Body of pancreas (tissue), 4 donors: Measurements from ENCODE around the gene ZNF791. TPM values are rescaled to one million over a fixed set of nuclear protein-coding genes. Genes with fewer than 3 reads are reported as not detected.

Experiments
- ATAC-seq: fragments of 150-250 bp; one replicate; pipeline ENCODE4 v1.9.1; 2016
- DNase-seq, 4 donors: peaks; one replicate each; pipeline ENCODE4 v3.0.0-alpha.2; 2019
- H3K27ac ChIP-seq, 4 donors: fragments of 200-600 bp; sonication (generic); 1 replicate in 3 of 4; 2 replicates in 1 of 4; pipeline versions ENCODE4 v1.5.1 to v1.6.1; 2016 to 2019; ENCODE audit warnings: mild to moderate bottlenecking in 1 of 4, mixed read lengths in 1 of 4, moderate library complexity in 1 of 4
- H3K27me3 ChIP-seq, 2 donors: fragments of 200-600 bp; sonication (generic); one replicate each; pipeline ENCODE4 v1.6.0; 2016; ENCODE audit warnings: mild to moderate bottlenecking in 1 of 2
- H3K36me3 ChIP-seq, 2 donors: fragments of 200-600 bp; sonication (generic); replicated peaks in 1 of 2; 2 replicates each; pipeline ENCODE4 v1.5.1; 2016; ENCODE audit warnings: low read depth in 2 of 2; ENCODE audit not compliant: insufficient read depth in 1 of 2
- H3K4me1 ChIP-seq: fragments of 200-600 bp; sonication (generic); one replicate; pipeline ENCODE4 v1.6.0; 2016
- H3K4me3 ChIP-seq, 2 donors: fragments of 200-600 bp; sonication (generic); 1 replicate in 1 of 2; 2 replicates in 1 of 2; pipeline ENCODE4 v1.5.1; 2016 to 2019
- H3K9me3 ChIP-seq, 3 donors: fragments of 200-600 bp; sonication (generic); 1 replicate in 2 of 3; 2 replicates in 1 of 3; pipeline ENCODE4 v1.5.1; 2016
- CTCF ChIP-seq, 7 experiments: fragments of 450-650 bp in 4 of 7; fragments of 200-600 bp in 3 of 7; sonication (generic) in 3 of 7; IDR thresholded peaks; one replicate each; pipeline ENCODE4 v1.5.1; 2016 to 2019; ENCODE audit warnings: antibody characterized with exemption in 7 of 7
- POLR2A ChIP-seq, 3 donors: fragments of 450-650 bp; IDR thresholded peaks; one replicate each; pipeline ENCODE4 v1.6.1; 2016; ENCODE audit warnings: antibody characterized with exemption in 3 of 3, mild to moderate bottlenecking in 2 of 3
- WGBS, 2 donors: methylation state at CpG; one replicate each; pipeline ENCODE4 v1.1.5; 2017; 5-methylcytosine and 5-hydroxymethylcytosine counted together
- intact Hi-C: fragments of 100-400 bp; cut with DNase I; formaldehyde crosslinking; loops from one replicate; pipeline ENCODE4 v1.15.1; 2023
- total RNA-seq, 2 donors: library from RNA; depleted of rRNA; stranded (reverse); fragments of >200 nt; gene quantifications; one replicate each; pipeline ENCODE4 v1.1.0, GENCODE V29; 2016

The ZNF791 gene
- total RNA-seq, 2 donors from 2014 or later = 9.9 to 16.9 TPM

GRCh38 chr19:12647047-12647446, 36.3 kb downstream of the ZNF791 start:
- no peaks in the 10 kb centered on the region for H3K9me3 ChIP-seq
- no peak for TF ChIP-seq CTCF (IDR thresholded peaks at IDR 0.05)
- TF ChIP-seq POLR2A (IDR thresholded peaks at IDR 0.05) = no peak
- no peaks in the 10 kb centered on the region for H3K36me3 ChIP-seq
- peak overlapping the region in 1 of 4 donors; percentile 11 for H3K27ac ChIP-seq
- H3K4me1 ChIP-seq = peaks cover 18% of the 10 kb centered on the region
- no peaks in the 10 kb centered on the region for H3K27me3 ChIP-seq
- WGBS, 2 donors = 44 to 63% methylated on average over 5 to 8 of the region's 8 CpGs
- DNase-seq = peak in 2 of 4 donors; percentile 15 to 21
- H3K4me3 ChIP-seq = no peak overlapping the region
- intact Hi-C loops = no loop called here
- ATAC-seq = peak; percentile 3

GRCh38 chr19:12647490-12648071, 36.9 kb downstream of the ZNF791 start:
- Histone ChIP-seq H3K4me3 (no peak overlapping the region), H3K4me1 (peaks cover 18% of the 10 kb centered on the region), H3K27me3 (no peaks in the 10 kb centered on the region), H3K27ac (peak overlapping the region in 1 of 4 donors; percentile 11), H3K9me3 (no peaks in the 10 kb centered on the region), H3K36me3 (no peaks in the 10 kb centered on the region)
- peak; percentile 79 to 88 (median 83) for DNase-seq
- intact Hi-C loops = no loop called here
- TF ChIP-seq POLR2A (IDR thresholded peaks at IDR 0.05) = no peak
- TF ChIP-seq CTCF (IDR thresholded peaks at IDR 0.05) = peak in 2 of 7 experiments; percentile 19 to 22
- WGBS, 2 donors = 14 to 17% methylated on average over 27 to 30 of the region's 31 CpGs
- ATAC-seq = peak; percentile 95

- no peaks in the 10 kb centered on the region for H3K9me3 ChIP-seq
- no peaks in the 10 kb centered on the region for H3K27me3 ChIP-seq
- WGBS, 2 donors = 15 to 30% methylated on average over 12 to 28 of the region's 29 CpGs
- H3K27ac ChIP-seq = no peak overlapping the region
- peaks cover 18% of the 10 kb centered on the region for H3K4me1 ChIP-seq
- TF ChIP-seq POLR2A (IDR thresholded peaks at IDR 0.05) (no peak), CTCF (IDR thresholded peaks at IDR 0.05) (peak in 4 of 7 experiments; percentile 30 to 48 (median 36))
- intact Hi-C loops = no loop called here
- DNase-seq (peak; percentile 26 to 62 (median 42)), ATAC-seq (peak; percentile 50)
- H3K4me3 ChIP-seq = no peak overlapping the region
- no peaks in the 10 kb centered on the region for H3K36me3 ChIP-seq
Observed at GRCh38 chr19:12648088-12648487, 37.4 kb downstream of the ZNF791 start.

- H3K4me3 ChIP-seq = no peak overlapping the region
- H3K4me1 ChIP-seq = peaks cover 18% of the 10 kb centered on the region
- H3K9me3 ChIP-seq = no peaks in the 10 kb centered on the region
- no peak overlapping the region for H3K27ac ChIP-seq
- H3K36me3 ChIP-seq = no peaks in the 10 kb centered on the region
- DNase-seq (no peak), ATAC-seq (no peak)
- intact Hi-C loops = no loop called here
- WGBS, 2 donors = 89 to 91% methylated on average over 10 of the region's 10 CpGs
- no peaks in the 10 kb centered on the region for H3K27me3 ChIP-seq
- TF ChIP-seq POLR2A (IDR thresholded peaks at IDR 0.05) = no peak
- no peak for TF ChIP-seq CTCF (IDR thresholded peaks at IDR 0.05)
Observed at GRCh38 chr19:12649941-12650340, 39.2 kb downstream of the ZNF791 start.

GRCh38 chr19:12652219-12652618, 41.5 kb downstream of the ZNF791 start:
- no peaks in the 10 kb centered on the region for H3K27me3 ChIP-seq
- intact Hi-C loops = no loop called here
- no peaks in the 10 kb centered on the region for H3K9me3 ChIP-seq
- H3K4me1 ChIP-seq = peaks cover 16% of the 10 kb centered on the region
- no peak for DNase-seq
- no peak overlapping the region for H3K4me3 ChIP-seq
- ATAC-seq = no peak
- H3K27ac ChIP-seq = no peak overlapping the region
- WGBS, 2 donors = 86 to 94% methylated on average over 4 to 6 of the region's 6 CpGs
- TF ChIP-seq CTCF (IDR thresholded peaks at IDR 0.05) = no peak
- TF ChIP-seq POLR2A (IDR thresholded peaks at IDR 0.05) = no peak
- H3K36me3 ChIP-seq = peaks cover 0 to 2% of the 10 kb centered on the region in 2 donors
